ENCODE results near the gene HELZ2.

HELZ2 gene

DNA sequence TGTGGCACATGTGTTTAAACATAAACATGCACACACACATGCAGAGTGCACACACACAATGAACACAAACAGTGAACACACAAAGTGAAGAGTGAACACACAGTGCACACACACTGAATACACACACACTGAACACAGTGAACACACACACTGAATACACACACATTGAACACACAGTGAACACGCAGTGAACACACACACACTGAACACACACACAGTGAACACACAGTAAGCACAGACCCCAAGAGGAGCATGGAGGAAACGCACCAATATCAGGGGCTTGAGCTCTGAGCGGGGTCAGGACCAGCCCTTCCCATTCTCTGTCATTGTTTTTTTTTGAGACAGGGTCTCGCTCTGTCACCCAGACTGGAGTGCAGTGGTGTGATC lies 17.1 kb upstream of the HELZ2 start:
- H3K4me3 ChIP-seq (ENCODE audit: low read length): no peak overlapping the region
- no peak for TF ChIP-seq CTCF (conservative IDR thresholded peaks at IDR 0.05; ENCODE audit: low read length)
- no peak for DNase-seq (ENCODE audit: low read depth)

GRCh38 chr20:63590218-63591146 lies 16.4 kb upstream of the HELZ2 start:
- no peak overlapping the region for H3K4me3 ChIP-seq (ENCODE audit: low read length)
- no peak for DNase-seq (ENCODE audit: low read depth)
- no peak for TF ChIP-seq CTCF (conservative IDR thresholded peaks at IDR 0.05; ENCODE audit: low read length)

GRCh38 chr20:63589261-63590217 lies 15.5 kb upstream of the HELZ2 start:
- TF ChIP-seq CTCF (conservative IDR thresholded peaks at IDR 0.05; ENCODE audit: low read length): no peak
- no peak overlapping the region for H3K4me3 ChIP-seq (ENCODE audit: low read length)
- DNase-seq (ENCODE audit: low read depth): no peak

- no peak for DNase-seq (ENCODE audit: low read depth)
- H3K4me3 ChIP-seq (ENCODE audit: low read length): no peak overlapping the region
- TF ChIP-seq CTCF (conservative IDR thresholded peaks at IDR 0.05; ENCODE audit: low read length): no peak
These were observed 14.6 kb upstream of the HELZ2 start for GRCh38 chr20:63588641-63589041.

GRCh38 chr20:63587776-63588591 lies 13.9 kb upstream of the HELZ2 start:
- no peak for TF ChIP-seq CTCF (conservative IDR thresholded peaks at IDR 0.05; ENCODE audit: low read length)
- H3K4me3 ChIP-seq (ENCODE audit: low read length): no peak overlapping the region
- DNase-seq (ENCODE audit: low read depth): no peak

DNA sequence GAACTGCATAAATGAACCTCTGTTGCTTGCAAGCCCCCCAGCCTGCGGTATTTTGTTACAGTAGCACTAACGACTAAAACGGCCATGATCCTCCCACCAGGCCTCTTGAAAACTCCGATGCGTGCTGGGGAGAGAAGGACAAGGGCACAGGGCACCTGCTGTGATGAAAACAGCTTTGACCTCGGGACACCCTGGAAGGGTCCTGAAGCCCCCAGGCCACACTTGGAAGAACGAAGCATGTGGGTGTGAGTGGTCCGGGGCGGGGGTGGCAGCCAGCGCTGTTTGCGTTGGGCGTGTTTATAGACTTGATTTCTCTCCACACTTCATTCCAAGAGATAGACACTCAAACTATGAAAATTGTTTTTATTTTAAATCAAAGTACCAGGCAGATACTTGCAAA lies 13.2 kb upstream of the HELZ2 start:
- DNase-seq (ENCODE audit: low read depth): no peak
- no peak overlapping the region for H3K4me3 ChIP-seq (ENCODE audit: low read length)
- no peak for TF ChIP-seq CTCF (conservative IDR thresholded peaks at IDR 0.05; ENCODE audit: low read length)

Measured in AG10803 (cell line).